ENCODE measurements around the gene CCNJ.

Gene CCNJ

GRCh38 chr10:96074776-96075175 lies 31.4 kb downstream of the CCNJ start:
- H3K4me1 Mint-ChIP-seq: peaks cover 23% of the 10 kb centered on the region
- no peak overlapping the region for H3K4me3 Mint-ChIP-seq
- no peaks in the 10 kb centered on the region for H3K36me3 Mint-ChIP-seq (ENCODE audit: low read depth)

GRCh38 chr10:96075977-96076376 lies 32.6 kb downstream of the CCNJ start:
- Mint-ChIP-seq H3K36me3 (ENCODE audit: low read depth) (no peaks in the 10 kb centered on the region), H3K9me3 (no peaks in the 10 kb centered on the region), H3K4me1 (peaks cover 30% of the 10 kb centered on the region), H3K27ac (no peak overlapping the region), H3K27me3 (ENCODE audit: low read depth, poor library complexity) (peaks cover 3% of the 10 kb centered on the region), H3K4me3 (no peak overlapping the region)
- no peak for TF ChIP-seq CTCF (IDR thresholded peaks at IDR 0.05)
- DNase-seq: no peak

More at GRCh38 chr10:96074776-96075175, 31.4 kb downstream of the CCNJ start:
- TF ChIP-seq CTCF (IDR thresholded peaks at IDR 0.05): no peak
- Mint-ChIP-seq H3K27ac (no peak overlapping the region), H3K27me3 (ENCODE audit: low read depth, poor library complexity) (peaks cover 3% of the 10 kb centered on the region), H3K9me3 (no peaks in the 10 kb centered on the region)
- DNase-seq: no peak

GRCh38 chr10:96077156-96077555 lies 33.8 kb downstream of the CCNJ start:
- Mint-ChIP-seq H3K27ac (no peak overlapping the region), H3K27me3 (ENCODE audit: low read depth, poor library complexity) (peaks cover 3% of the 10 kb centered on the region), H3K9me3 (no peaks in the 10 kb centered on the region), H3K4me3 (no peak overlapping the region), H3K4me1 (peaks cover 31% of the 10 kb centered on the region), H3K36me3 (ENCODE audit: low read depth) (no peaks in the 10 kb centered on the region)
- no peak for TF ChIP-seq CTCF (IDR thresholded peaks at IDR 0.05)
- DNase-seq: no peak

- DNase-seq: no peak
- Mint-ChIP-seq H3K27ac (no peak overlapping the region), H3K36me3 (ENCODE audit: low read depth) (no peaks in the 10 kb centered on the region), H3K4me3 (no peak overlapping the region), H3K27me3 (ENCODE audit: low read depth, poor library complexity) (peaks cover 3% of the 10 kb centered on the region), H3K4me1 (peaks cover 14% of the 10 kb centered on the region), H3K9me3 (no peaks in the 10 kb centered on the region)
- no peak for TF ChIP-seq CTCF (IDR thresholded peaks at IDR 0.05)
These were observed 38.8 kb downstream of the CCNJ start for GRCh38 chr10:96082153-96082552.

- H3K27ac Mint-ChIP-seq: no peak overlapping the region
- H3K4me3 Mint-ChIP-seq: no peak overlapping the region
- no peak for TF ChIP-seq CTCF (IDR thresholded peaks at IDR 0.05)
- H3K9me3 Mint-ChIP-seq: no peaks in the 10 kb centered on the region
- peaks cover 10% of the 10 kb centered on the region for H3K4me1 Mint-ChIP-seq
- peaks cover 6% of the 10 kb centered on the region for H3K27me3 Mint-ChIP-seq (ENCODE audit: low read depth, poor library complexity)
- DNase-seq: no peak
- H3K36me3 Mint-ChIP-seq (ENCODE audit: low read depth): no peaks in the 10 kb centered on the region
These were observed 39.4 kb downstream of the CCNJ start for GRCh38 chr10:96082748-96083147.

- Mint-ChIP-seq H3K4me1 (no peaks in the 10 kb centered on the region), H3K27ac (no peak overlapping the region), H3K36me3 (ENCODE audit: low read depth) (no peaks in the 10 kb centered on the region), H3K9me3 (no peaks in the 10 kb centered on the region), H3K27me3 (ENCODE audit: low read depth, poor library complexity) (peaks cover 9% of the 10 kb centered on the region), H3K4me3 (no peak overlapping the region)
- no peak for DNase-seq
- TF ChIP-seq CTCF (IDR thresholded peaks at IDR 0.05): no peak
These were observed 45.7 kb downstream of the CCNJ start for GRCh38 chr10:96089116-96089515.
